Neural progenitor cell (in vitro differentiated cells): ENCODE measurements around the gene CEP295NL.

Source experiments
- CTCF ChIP-seq: fragments of 200-600 bp; sonication (generic); IDR thresholded peaks from 2 replicates; pipeline ENCODE4 v1.5.1; 2017; ENCODE audit warnings: antibody characterized with exemption, mild to moderate bottlenecking
- EZH2 ChIP-seq: fragments of 200-600 bp; sonication (generic); IDR thresholded peaks from 2 replicates; pipeline ENCODE4 v1.6.1; 2017; ENCODE audit warnings: antibody characterized with exemption, mild to moderate bottlenecking, moderate library complexity

GRCh38 chr17:78878261-78878660 is 24.7 kb downstream of the CEP295NL start:
- no peak for TF ChIP-seq CTCF
- TF ChIP-seq EZH2: no peak
